Measurements from ENCODE around the gene ADCK2. TPM values are rescaled to one million over a fixed set of nuclear protein-coding genes. Genes with fewer than 3 reads are reported as not detected.

Gene ADCK2
- polyA plus RNA-seq, 1 of the 3 experiments (the other 2 are of a cell fraction) = 19.0 TPM

GRCh38 chr7:140671966-140672365 is 779 bp upstream of the ADCK2 start (continued):
- TF ChIP-seq EP300 (IDR thresholded peaks at IDR 0.05; ENCODE audit: borderline replicate concordance in 1 of 2, low read depth in 1 of 2, low read length in 1 of 2) (no peak), JUND (IDR thresholded peaks at IDR 0.05) (no peak), TCF12 (IDR thresholded peaks at IDR 0.05) (no peak), SIN3A (IDR thresholded peaks at IDR 0.05; ENCODE audit: borderline replicate concordance, low read depth, low read length) (no peak)

- Histone ChIP-seq H3F3A (replicated peaks; ENCODE audit: insufficient read depth) (no peaks in the 10 kb centered on the region), H2AFZ (ENCODE audit: low read depth) (peak overlapping the region; percentile 83), H3K79me2 (ENCODE audit: insufficient read depth) (no peaks in the 10 kb centered on the region), H4K20me1 (ENCODE audit: insufficient read depth) (no peaks in the 10 kb centered on the region), H3K4me3 (ENCODE audit: low read depth in 2 of 2, low read length in 1 of 2) (peak overlapping the region; percentile 64 to 74), H3K9ac (peak overlapping the region; percentile 60; the same call in 1 of the 2 replicates), H3K27me3 (ENCODE audit: insufficient read depth) (no peaks in the 10 kb centered on the region), H3K4me1 (ENCODE audit: control insufficient read depth in 1 of 2, insufficient read depth in 2 of 2, low read depth in 1 of 2, low read length in 1 of 2) (peaks cover 7 to 20% of the 10 kb centered on the region in 2 experiments; a peak in 2 of 4 replicates), H3K36me3 (replicated peaks in 1 of 2; ENCODE audit: control insufficient read depth in 1 of 2, insufficient read depth in 2 of 2, low read length in 1 of 2) (no peaks in the 10 kb centered on the region), H3K4me2 (peak overlapping the region; percentile 97), H3K9me2 (no peaks in the 10 kb centered on the region), H3K9me3 (no peaks in the 10 kb centered on the region), H3K27ac (ENCODE audit: low read depth in 2 of 2, low read length in 1 of 2) (0 out of 4 replicates have a peak overlapping the region, but pooled peaks of 1 of the 2 experiments have one; percentile 18)
- ChIA-PET CTCF (interaction anchor here (0.5 to 4.5 kb wide), 10 partner anchors 12 to 340 kb away, joined by 3 to 45 read pairs (median 10); partner anchors contain the start of genes DENND2A and MRPS33), POLR2A (interaction anchor here (0.6 to 1.2 kb wide), 2 partner anchors 23 to 329 kb away, joined by 3 to 5 read pairs; partner anchors contain the start of gene NDUFB2)
- TF ChIP-seq YY1 (IDR thresholded peaks at IDR 0.05; ENCODE audit: low read depth) (no peak), CTCF (IDR thresholded peaks at IDR 0.05) (no peak), MXI1 (IDR thresholded peaks at IDR 0.05; ENCODE audit: low read depth, low read length) (peak; percentile 81; the same call in 1 of the 2 replicates), NFIC (IDR thresholded peaks at IDR 0.05; ENCODE audit: borderline replicate concordance) (0 out of 2 replicates have a peak, but pooled peaks have one; percentile 4), SIN3A (IDR thresholded peaks at IDR 0.05; ENCODE audit: borderline replicate concordance, low read depth, low read length) (peak; percentile 34; the same call in 1 of the 2 replicates), CHD2 (IDR thresholded peaks at IDR 0.05; ENCODE audit: low read length, partially characterized antibody) (peak; percentile 19)
- TF ChIP-seq, protein P1, sequence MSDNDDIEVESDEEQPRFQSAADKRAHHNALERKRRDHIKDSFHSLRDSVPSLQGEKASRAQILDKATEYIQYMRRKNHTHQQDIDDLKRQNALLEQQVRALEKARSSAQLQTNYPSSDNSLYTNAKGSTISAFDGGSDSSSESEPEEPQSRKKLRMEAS (IDR thresholded peaks at IDR 0.05; ENCODE audit: low read depth) = peak; percentile 46; the same call in 1 of the 2 replicates
- WGBS (ENCODE audit: low lambda C conversion rate) = 41% methylated on average over 9 of the region's 72 CpGs
- DNase-seq = peak; percentile 89
These were observed 473 bp downstream of the ADCK2 start for GRCh38 chr7:140673063-140673773.

GRCh38 chr7:140673774-140674155 is 1.0 kb downstream of the ADCK2 start:
- POLR2A ChIA-PET = interaction anchor here (0.6 to 1.2 kb wide), 3 partner anchors 22 to 340 kb away, joined by 3 to 5 read pairs (median 3); partner anchors contain the start of gene NDUFB2
- TF ChIP-seq, protein P1 (IDR thresholded peaks at IDR 0.05; ENCODE audit: low read depth) = no peak
- no peak for TF ChIP-seq USF1 (IDR thresholded peaks at IDR 0.05; ENCODE audit: borderline replicate concordance, low read depth)
- no peak for TF ChIP-seq SIN3A (IDR thresholded peaks at IDR 0.05; ENCODE audit: borderline replicate concordance, low read depth, low read length)
- TF ChIP-seq TCF12 (IDR thresholded peaks at IDR 0.05) = no peak
- no peak for TF ChIP-seq FOSL2 (IDR thresholded peaks at IDR 0.05; ENCODE audit: borderline replicate concordance, low read depth)
- no peak for TF ChIP-seq NRF1 (IDR thresholded peaks at IDR 0.05; ENCODE audit: low read depth, low read length)
- TF ChIP-seq MXI1 (IDR thresholded peaks at IDR 0.05; ENCODE audit: low read depth, low read length) = no peak
- TF ChIP-seq CTCF (IDR thresholded peaks at IDR 0.05) = no peak
- no peak for TF ChIP-seq FOXM1 (IDR thresholded peaks at IDR 0.05; ENCODE audit: low read depth)
- TF ChIP-seq GABPA (IDR thresholded peaks at IDR 0.05; ENCODE audit: low read depth) = no peak
- no peak for TF ChIP-seq TAF1 (IDR thresholded peaks at IDR 0.05; ENCODE audit: borderline replicate concordance, low read depth, low read length)
- no peak for TF ChIP-seq JUND (IDR thresholded peaks at IDR 0.05)
- H3K27me3 ChIP-seq (ENCODE audit: insufficient read depth) = no peaks in the 10 kb centered on the region
- CTCF ChIA-PET = interaction anchor here (1.2 to 4.5 kb wide), 10 partner anchors 11 to 339 kb away, joined by 3 to 45 read pairs (median 14); partner anchors contain the start of gene MRPS33
- no peaks in the 10 kb centered on the region for H3F3A ChIP-seq (replicated peaks; ENCODE audit: insufficient read depth)
- no peaks in the 10 kb centered on the region for H4K20me1 ChIP-seq (ENCODE audit: insufficient read depth)
- H3K9me3 ChIP-seq = no peaks in the 10 kb centered on the region
- H3K36me3 ChIP-seq (replicated peaks in 1 of 2; ENCODE audit: control insufficient read depth in 1 of 2, insufficient read depth in 2 of 2, low read length in 1 of 2) = no peaks in the 10 kb centered on the region
- DNase-seq = no peak
- peak overlapping the region; percentile 64 to 74 for H3K4me3 ChIP-seq (ENCODE audit: low read depth in 2 of 2, low read length in 1 of 2)
- no peaks in the 10 kb centered on the region for H3K79me2 ChIP-seq (ENCODE audit: insufficient read depth)
- WGBS (ENCODE audit: low lambda C conversion rate) = 93% methylated on average over 13 of the region's 18 CpGs
- no peak overlapping the region for H3K9ac ChIP-seq
- no peak overlapping the region for H3K27ac ChIP-seq (ENCODE audit: low read depth in 2 of 2, low read length in 1 of 2)
- H2AFZ ChIP-seq (ENCODE audit: low read depth) = peak overlapping the region; percentile 83; the same call in 1 of the 2 replicates
- H3K9me2 ChIP-seq = no peaks in the 10 kb centered on the region
- peaks cover 7 to 20% of the 10 kb centered on the region in 2 experiments; a peak in 2 of 4 replicates for H3K4me1 ChIP-seq (ENCODE audit: control insufficient read depth in 1 of 2, insufficient read depth in 2 of 2, low read depth in 1 of 2, low read length in 1 of 2)
- H3K4me2 ChIP-seq = peak overlapping the region; percentile 97

Data from SK-N-SH (cell line).